ENCODE data around the gene LBHD1.
"Not testable (repeated sequence)": the region's sequence is repeated elsewhere in the genome, so short reads cannot be mapped to it uniquely, and the experiment has no call there.

LBHD1 gene

DNA sequence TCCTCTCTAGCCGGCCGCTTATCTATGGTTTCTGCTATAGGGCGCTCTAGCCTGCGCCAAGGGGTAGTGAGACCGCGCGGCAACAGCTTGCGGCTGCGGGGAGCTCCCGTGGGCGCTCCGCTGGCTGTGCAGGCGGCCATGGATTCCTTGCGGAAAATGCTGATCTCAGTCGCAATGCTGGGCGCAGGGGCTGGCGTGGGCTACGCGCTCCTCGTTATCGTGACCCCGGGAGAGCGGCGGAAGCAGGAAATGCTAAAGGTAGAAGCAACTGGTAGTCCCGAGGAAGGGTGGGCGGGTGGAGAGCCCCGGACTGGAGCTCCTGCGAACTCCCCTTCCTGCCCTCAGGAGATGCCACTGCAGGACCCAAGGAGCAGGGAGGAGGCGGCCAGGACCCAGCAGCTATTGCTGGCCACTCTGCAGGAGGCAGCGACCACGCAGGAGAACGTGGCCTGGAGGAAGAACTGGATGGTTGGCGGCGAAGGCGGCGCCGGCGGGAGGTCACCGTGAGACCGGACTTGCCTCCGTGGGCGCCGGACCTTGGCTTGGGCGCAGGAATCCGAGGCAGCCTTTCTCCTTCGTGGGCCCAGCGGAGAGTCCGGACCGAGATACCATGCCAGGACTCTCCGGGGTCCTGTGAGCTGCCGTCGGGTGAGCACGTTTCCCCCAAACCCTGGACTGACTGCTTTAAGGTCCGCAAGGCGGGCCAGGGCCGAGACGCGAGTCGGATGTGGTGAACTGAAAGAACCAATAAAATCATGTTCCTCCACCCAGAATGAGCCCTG is at the start of gene LBHD1, which contains the start of gene UQCC3:
LBHD1 (minus strand) TSS at position 660 of the 782 bp plus-strand sequence. CDS start 2,236 bp downstream, outside the sequence.
UQCC3 (plus strand) TSS at position 66 of the 782 bp plus-strand sequence; CDS start at position 139, 73 bp downstream.
- DNase-seq = peak; percentile 75

- DNase-seq = no peak
These were observed 47.4 kb upstream of the LBHD1 start for GRCh38 chr11:62719302-62719978.

DNA sequence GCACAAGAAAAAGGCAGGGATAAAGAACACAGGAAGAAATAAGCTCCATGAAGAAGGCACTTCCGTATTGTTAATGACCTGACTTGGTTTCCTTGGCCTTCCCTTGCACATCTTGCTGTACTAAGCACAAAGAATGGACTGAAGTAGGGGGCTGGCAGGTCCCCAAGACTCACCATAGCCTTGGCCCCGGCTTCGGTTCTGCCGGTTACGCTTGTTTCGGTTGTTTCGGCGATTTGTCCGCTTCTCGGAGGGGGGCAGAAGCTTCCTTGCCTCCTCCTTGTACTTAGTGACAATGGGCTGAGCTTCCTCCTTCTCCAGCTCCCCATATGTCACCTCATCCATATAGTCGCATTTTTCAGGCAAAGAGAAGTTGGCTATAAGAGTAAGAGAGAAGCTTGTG is 44.7 kb upstream of the LBHD1 start:
- no peak for DNase-seq

GRCh38 chr11:62716206-62716605 is 44.1 kb upstream of the LBHD1 start:
- no peak for DNase-seq

DNA sequence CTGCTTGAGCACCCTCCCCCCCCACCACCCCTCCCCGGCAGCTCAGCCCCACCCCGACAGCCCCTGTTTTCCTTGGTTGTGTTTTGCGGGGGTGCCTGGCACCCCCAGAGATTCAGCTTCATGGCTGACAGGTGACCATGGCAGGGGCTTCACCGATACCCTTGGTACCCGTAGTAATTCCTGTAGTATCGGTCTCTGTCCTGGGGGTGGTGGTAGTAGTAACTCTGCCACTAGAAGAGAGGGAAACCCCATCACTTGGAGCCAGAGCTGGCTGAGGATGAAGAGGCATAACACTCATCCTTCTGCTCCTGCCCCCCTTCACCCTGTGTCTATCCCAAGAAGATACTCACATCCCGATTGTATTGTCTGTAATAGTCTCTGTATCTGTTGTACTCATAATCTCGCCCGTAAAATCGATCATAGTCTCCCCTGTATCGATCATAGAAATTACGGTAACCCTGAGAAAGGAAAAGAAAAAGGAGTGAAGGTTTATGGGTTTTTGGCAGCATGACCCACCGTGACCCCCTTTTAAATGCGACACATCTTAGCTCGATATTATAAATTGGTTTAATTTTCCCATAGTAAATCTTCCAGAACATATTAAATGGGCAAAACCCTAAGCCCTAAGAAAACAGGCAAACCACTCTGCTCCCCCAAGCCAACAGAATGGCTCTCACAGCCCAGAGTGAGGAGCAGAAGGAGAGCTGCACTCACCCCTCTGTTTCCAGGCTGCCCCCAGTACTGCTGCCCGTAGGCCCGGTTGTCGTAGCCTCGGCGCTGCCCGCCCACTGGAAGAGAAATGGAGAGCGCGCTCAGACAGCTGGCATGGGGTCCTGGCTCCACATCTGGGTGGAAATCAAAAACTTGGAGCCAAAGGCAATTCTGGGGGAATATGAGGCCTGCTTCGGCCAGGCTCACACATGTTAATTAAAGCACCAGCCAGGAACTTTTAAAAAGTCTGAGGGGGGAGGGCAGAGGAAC is 43.4 kb upstream of the LBHD1 start:
- DNase-seq = no peak

DNA sequence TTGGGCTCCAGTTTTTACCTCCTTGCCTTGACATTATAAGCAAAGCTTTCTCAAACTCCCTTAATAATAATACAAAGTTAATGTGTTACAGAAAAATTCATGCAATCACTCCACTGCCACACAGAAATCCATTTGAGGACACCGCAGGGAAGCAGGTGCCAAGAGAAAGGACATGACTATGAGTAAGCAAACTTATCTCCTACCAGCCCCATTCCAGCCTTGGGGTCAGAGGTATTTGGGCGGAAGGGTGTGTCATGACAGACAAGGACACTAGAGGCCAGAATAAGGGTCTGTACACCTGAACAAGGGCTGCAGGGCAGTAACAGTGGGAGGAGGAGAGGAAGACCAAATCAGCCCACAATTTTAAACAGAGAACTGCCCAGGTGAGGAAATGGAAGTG is 41.3 kb upstream of the LBHD1 start:
- no peak for DNase-seq

- DNase-seq = no peak
These were observed 40.8 kb upstream of the LBHD1 start for GRCh38 chr11:62712861-62713260.

- no peak for DNase-seq
These were observed 40.3 kb upstream of the LBHD1 start for GRCh38 chr11:62712276-62712812.

- DNase-seq = no peak
These were observed 37.9 kb upstream of the LBHD1 start for GRCh38 chr11:62710001-62710345.

DNA sequence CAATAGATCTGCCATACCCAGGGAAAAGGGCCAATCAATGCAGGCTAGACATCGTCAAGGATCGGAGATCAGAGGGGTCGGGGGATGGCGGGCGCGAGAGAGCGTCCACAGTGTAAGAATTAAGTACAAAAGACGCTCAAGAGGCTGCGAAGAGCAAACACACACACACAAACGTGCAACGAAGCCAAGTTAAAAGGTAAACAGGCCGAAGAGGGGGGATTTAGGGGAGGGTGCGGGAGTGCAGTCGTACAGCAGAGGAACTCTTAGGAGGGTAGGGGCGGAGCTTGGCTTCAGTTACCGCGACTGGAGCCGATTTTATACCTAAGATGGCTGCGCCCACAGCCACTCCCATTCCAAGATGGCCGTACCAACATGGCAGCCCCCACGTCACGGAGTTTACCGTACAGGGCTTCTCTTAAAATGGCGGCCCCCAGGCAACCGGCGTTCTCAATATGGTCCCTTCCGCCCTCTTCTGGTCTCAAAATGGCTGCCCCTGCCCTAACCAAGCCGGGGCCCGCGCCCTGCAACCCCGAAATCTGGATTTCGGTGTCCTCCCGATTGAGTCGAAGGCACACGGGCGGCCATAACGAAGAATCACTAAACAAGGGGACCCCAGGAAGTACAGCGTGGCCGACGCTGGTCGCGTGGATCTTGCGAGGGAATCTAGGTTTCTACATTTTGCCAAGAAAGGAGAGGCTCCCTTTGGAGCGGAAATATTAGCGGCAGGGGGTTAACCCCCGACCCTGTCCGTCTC is 37.4 kb upstream of the LBHD1 start:
- DNase-seq = peak; percentile 95

- peak; percentile 63 for DNase-seq
These were observed 36.7 kb upstream of the LBHD1 start for GRCh38 chr11:62708793-62709192.

DNA sequence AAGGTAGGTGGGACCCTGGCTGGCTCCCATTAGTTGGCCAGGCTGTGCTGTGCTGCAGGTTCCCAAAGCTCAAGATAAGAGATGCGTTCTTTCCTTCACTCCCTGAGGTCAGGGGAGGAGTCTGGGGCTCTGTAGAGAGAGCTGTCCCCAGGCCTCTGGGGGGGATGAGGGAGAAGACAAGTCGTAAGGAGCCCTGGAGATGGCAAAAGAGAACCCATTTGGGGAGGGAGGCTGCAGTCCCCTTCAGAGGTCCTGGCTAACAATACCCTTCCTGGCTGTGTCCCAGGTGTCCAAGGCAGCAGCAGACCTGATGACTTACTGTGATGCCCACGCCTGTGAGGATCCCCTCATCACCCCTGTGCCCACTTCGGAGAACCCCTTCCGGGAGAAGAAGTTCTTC is 36.3 kb upstream of the LBHD1 start:
- peak; percentile 23 for DNase-seq

GRCh38 chr11:62707277-62707861 is 35.3 kb upstream of the LBHD1 start, which contains the start of the genes BSCL2 and GNG3:
Gene BSCL2 (minus strand): TSS chr11:62707424. CDS start chr11:62707195, 229 bp downstream.
Gene GNG3 (plus strand): TSS chr11:62707676. CDS start chr11:62708296, 620 bp downstream.
- DNase-seq = no peak

DNA sequence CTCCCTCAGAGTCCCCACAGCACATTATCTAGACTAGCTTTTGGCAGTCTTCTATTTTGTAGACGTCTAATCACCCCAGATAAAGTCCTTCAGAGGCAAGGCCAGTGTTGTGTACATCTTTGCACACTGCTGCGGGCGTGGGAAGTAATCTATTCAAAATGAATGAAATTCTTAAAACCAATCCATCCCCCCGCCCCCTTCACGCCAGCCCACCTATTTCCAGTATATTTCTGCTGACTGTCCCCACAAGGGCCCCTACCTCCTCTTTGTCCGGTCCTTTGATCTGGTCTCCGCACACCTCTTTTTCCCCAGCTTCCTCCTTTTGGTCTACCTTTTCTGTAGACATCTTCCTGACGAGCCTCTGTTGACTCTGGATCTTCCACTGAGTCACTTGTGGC is 34.8 kb upstream of the LBHD1 start:
- no peak for DNase-seq

DNA sequence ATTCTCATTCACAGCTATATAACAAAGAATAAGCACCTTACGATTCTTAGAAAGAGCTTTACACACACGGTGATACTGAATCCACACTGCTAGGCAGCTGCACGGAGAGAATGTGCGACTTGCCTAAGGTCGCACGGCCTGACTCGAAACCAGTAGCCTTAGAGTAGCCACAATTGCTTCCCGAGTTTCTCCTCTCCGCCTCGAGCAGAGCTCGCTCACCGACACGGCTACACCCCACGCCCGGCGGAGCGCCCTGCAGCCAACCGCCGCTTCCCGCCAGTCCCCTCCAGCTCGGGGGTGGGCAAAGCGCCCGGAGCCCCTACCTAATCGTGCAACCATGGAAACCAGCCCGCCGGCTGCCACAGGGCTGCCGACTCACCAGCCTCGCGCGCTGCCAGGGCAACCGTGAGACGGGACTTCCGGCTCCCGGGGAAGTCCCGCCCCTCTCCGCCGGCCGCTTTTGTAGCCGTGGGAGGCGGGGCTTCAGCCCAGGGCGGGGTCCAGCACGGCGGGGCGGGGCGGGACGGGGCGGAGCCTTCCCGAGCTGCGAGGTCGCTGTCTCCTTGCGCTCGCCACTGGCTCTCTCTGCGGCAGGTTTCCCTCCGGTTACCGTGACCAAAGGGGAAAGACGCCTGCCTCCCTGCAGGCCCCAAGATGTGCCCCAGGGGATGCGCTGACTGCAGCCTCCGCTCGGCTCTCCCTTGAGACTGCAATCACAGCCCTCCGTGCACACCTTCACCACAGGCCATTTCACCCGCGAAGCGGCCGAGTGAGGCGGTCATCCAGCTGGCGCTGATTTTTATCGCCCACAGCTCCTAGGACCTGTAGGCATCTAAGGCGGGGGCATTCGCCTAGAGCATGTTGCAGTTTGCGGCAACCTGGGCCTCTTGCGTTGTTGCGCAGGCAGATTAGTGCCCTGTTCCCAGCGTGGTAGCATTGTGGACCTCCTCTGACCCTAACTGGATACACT is 34.1 kb upstream of the LBHD1 start:
- DNase-seq = peak; percentile 96

DNA sequence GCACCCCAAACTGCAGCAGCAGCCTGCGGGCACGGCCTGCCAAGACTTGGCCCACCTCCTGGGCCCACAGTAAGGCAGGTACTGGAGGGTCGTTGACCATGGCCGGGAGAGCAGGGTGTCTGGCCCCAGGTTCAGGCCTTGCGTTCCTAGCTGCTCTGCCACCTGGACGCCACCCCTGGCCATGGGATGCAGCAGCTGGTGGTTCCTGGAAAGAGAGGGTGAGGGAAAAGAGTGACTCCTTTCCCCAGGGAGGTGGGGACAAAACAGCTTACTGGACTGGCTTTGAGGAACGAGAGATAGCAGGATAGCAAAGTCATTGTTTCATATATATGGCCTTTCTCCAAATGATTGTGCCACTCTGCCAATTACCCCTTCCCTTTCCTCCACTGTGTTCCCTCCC is 33.3 kb upstream of the LBHD1 start:
- DNase-seq = no peak

DNA sequence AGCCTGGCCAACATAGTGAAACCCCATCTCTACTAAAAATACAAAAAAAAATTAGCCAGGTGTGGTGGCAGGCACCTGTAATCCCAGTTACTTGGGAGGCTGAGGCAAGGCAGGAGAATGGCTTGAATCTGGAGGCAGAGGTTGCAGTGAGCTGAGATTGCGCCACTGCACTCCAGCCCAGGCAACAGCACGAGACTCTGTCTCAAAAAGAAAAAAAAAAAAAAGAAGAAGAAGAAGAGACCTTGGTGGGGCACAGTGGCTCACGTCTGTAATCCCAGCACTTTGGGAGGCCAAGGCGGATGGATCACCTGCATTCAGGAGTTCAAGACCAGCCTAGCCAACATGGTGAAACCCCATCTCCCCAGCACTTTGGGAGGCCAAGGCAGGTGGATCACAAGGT is 31.9 kb upstream of the LBHD1 start:
- not testable (repeated sequence) for DNase-seq

GRCh38 chr11:62702246-62702645 is 30.2 kb upstream of the LBHD1 start:
- DNase-seq = no peak

DNA sequence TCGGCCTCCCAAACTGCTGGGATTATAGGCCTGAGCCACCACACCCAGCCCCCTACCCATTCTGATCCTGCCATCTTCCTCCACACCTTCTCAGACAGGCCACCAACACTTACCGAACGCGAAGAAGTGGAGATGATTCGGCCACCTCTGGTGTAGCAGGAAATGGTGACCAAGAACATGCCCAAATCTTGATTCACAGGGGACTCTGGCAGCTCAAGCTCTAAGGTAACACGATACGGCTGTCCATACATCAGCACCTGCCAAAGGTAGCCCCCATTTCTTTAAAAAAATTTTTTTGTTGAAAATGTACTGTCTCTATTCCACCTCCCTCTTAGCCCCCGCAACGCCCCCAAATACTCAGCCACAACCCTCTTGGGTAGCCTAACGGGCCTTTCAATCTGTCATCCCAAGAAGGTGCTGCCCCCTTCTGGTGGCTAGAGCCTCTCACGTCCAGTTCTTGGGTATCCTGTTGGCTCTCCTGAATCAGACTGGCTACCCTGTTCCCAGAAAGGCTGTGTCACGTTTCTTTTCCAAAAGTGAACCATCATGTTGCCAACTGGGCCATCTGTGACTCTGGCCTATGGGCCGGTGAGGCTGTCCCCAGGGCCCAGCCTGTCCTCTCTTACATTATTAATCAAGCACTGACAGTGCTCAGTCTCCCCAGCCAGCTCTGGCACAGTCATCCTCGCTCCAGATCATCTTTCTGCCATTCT is 22.5 kb upstream of the LBHD1 start:
- DNase-seq = peak; percentile 74

DNA sequence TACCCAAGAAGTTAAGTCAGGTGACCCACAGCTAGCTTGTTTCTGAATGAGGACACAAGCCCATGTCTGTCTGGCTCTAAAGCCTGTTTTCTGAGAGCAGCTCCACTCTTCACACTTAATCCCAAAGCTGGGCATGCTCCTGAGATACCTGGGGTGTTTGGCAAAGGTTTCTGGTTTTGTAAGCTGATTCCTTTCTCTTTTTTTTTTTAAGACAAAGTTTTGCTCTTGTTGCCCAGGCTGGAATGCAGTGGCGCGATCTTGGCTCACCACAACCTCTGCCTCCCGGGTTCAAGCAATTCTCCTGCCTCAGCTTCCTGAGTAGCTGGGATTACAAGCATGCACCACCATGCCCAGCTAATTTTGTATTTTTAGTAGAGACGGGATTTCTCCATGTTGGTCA is 21.6 kb upstream of the LBHD1 start:
- DNase-seq = not testable (repeated sequence)

All from activated T-cell treated with anti-CD3 and anti-CD28 coated beads, Interleukin-2, amount 50 U/mL, for 1 hour (primary cell).